GM23338 (cell line): ENCODE measurements around the gene TCL1A. TPM values are rescaled to one million over a fixed set of nuclear protein-coding genes. Genes with fewer than 3 reads are reported as not detected.

ENCODE experiments used
- ATAC-seq: fragments of 200-7000 bp; cut with Tn5 transposase; 3 replicates; pipeline ENCODE4 v1.9.1; 2020
- DNase-seq: peaks from one replicate; pipeline ENCODE4 v3.0.0-alpha.2; 2015; ENCODE audit warnings: low spot score
- H2AFZ ChIP-seq: fragments of 200-600 bp; sonication (generic); 2 replicates; pipeline ENCODE4 v1.8.0; 2016; ENCODE audit warnings: antibody characterized with exemption, mild to moderate bottlenecking, moderate library complexity
- H3F3A ChIP-seq: fragments of 200-600 bp; sonication (generic); replicated peaks from 2 replicates; pipeline ENCODE4 v1.8.0; 2017; ENCODE audit warnings: antibody characterized with exemption, mixed run types, low read depth
- H3K27ac ChIP-seq: fragments of 200-600 bp; sonication (generic); 2 replicates; pipeline ENCODE4 v1.6.1; 2016; ENCODE audit warnings: low read depth
- H3K27me3 ChIP-seq: fragments of 200-600 bp; sonication (generic); 2 replicates; pipeline ENCODE4 v1.8.0; 2016; ENCODE audit warnings: mild to moderate bottlenecking, mixed run types, moderate library complexity; ENCODE audit not compliant: insufficient read depth
- H3K36me3 ChIP-seq: fragments of 200-600 bp; sonication (generic); 2 replicates; pipeline ENCODE4 v1.8.0; 2016; ENCODE audit warnings: mild to moderate bottlenecking; ENCODE audit not compliant: insufficient read depth
- H3K4me1 ChIP-seq: fragments of 200-600 bp; sonication (generic); 2 replicates; pipeline ENCODE4 v1.8.0; 2016; ENCODE audit warnings: mild to moderate bottlenecking, moderate library complexity; ENCODE audit not compliant: insufficient read depth
- H3K4me2 ChIP-seq: fragments of 200-600 bp; sonication (generic); 2 replicates; pipeline ENCODE4 v1.7.1; 2017; ENCODE audit warnings: mixed run types
- H3K4me3 ChIP-seq: fragments of 200-600 bp; sonication (generic); 2 replicates; pipeline ENCODE4 v1.6.1; 2016; ENCODE audit warnings: mixed run types
- H3K79me2 ChIP-seq: fragments of 200-600 bp; sonication (generic); replicated peaks from 2 replicates; pipeline ENCODE4 v1.8.0; 2017; ENCODE audit warnings: mild to moderate bottlenecking; ENCODE audit not compliant: insufficient read depth
- H3K9me2 ChIP-seq: fragments of 200-600 bp; sonication (generic); 2 replicates; pipeline ENCODE4 v1.8.0; 2017; ENCODE audit not compliant: insufficient read depth
- H4K20me1 ChIP-seq: fragments of 200-600 bp; sonication (generic); replicated peaks from 2 replicates; pipeline ENCODE4 v1.8.0; 2017; ENCODE audit warnings: mild to moderate bottlenecking; ENCODE audit not compliant: insufficient read depth
- H3K27ac Mint-ChIP-seq: 2 replicates; pipeline ENCODE4 v1.8.0; 2020; ENCODE audit warnings: inconsistent platforms, mild to moderate bottlenecking, moderate library complexity, mixed read lengths
- H3K27me3 Mint-ChIP-seq: 3 replicates; pipeline ENCODE4 v1.8.0; 2022; ENCODE audit warnings: low read depth, mild to moderate bottlenecking, moderate library complexity, mixed read lengths, inconsistent platforms; ENCODE audit not compliant: insufficient read depth, poor library complexity
- H3K36me3 Mint-ChIP-seq: 3 replicates; pipeline ENCODE4 v1.8.0; 2021; ENCODE audit warnings: low read depth, mild to moderate bottlenecking, inconsistent platforms, moderate library complexity, mixed read lengths
- H3K4me1 Mint-ChIP-seq: 3 replicates; pipeline ENCODE4 v1.8.0; 2020; ENCODE audit warnings: mild to moderate bottlenecking, inconsistent platforms, mixed read lengths
- H3K4me3 Mint-ChIP-seq: 3 replicates; pipeline ENCODE4 v1.8.0; 2021; ENCODE audit warnings: moderate library complexity, mild to moderate bottlenecking, inconsistent platforms, mixed read lengths
- H3K9me3 Mint-ChIP-seq: 3 replicates; pipeline ENCODE4 v1.8.0; 2020; ENCODE audit warnings: moderate library complexity, mild to moderate bottlenecking, inconsistent platforms, mixed read lengths
- CTCF ChIP-seq, 2 experiments: fragments of 200-600 bp in 1 of 2; sonication (generic) in 1 of 2; conservative IDR thresholded peaks; 2 replicates each; pipeline versions ENCODE4 v1.5.1 to v1.6.1; 2016 to 2017; ENCODE audit warnings: antibody characterized with exemption in 2 of 2, low read depth in 2 of 2, mild to moderate bottlenecking in 2 of 2, moderate library complexity in 1 of 2
- ETS1 ChIP-seq: IDR thresholded peaks from 2 replicates; pipeline ENCODE4 v1.6.1; 2016; ENCODE audit warnings: antibody characterized with exemption
- EZH2phosphoT487 ChIP-seq: fragments of 200-600 bp; sonication (generic); IDR thresholded peaks from one replicate; pipeline ENCODE4 v1.8.1; 2018; ENCODE audit warnings: antibody characterized with exemption; ENCODE audit not compliant: unreplicated experiment
- REST ChIP-seq: IDR thresholded peaks from one replicate; pipeline ENCODE4 v1.6.1; 2018; ENCODE audit warnings: antibody characterized with exemption; ENCODE audit not compliant: unreplicated experiment
- STAT1 ChIP-seq: IDR thresholded peaks from one replicate; pipeline ENCODE4 v1.6.1; 2016; ENCODE audit warnings: antibody characterized with exemption; ENCODE audit not compliant: unreplicated experiment
- ZNF114 ChIP-seq: fragments of 250-450 bp; sonication (Bioruptor Pico); IDR thresholded peaks from 2 replicates; pipeline ENCODE4 v1.5.0; 2020; ENCODE audit warnings: mild to moderate bottlenecking, moderate library complexity
- ZNF331 ChIP-seq: fragments of 250-450 bp; sonication (Bioruptor Pico); IDR thresholded peaks from 2 replicates; pipeline ENCODE4 v1.5.0; 2020; ENCODE audit warnings: low read depth, mild to moderate bottlenecking, moderate library complexity
- ZNF462 ChIP-seq: fragments of 250-450 bp; sonication (Bioruptor Pico); IDR thresholded peaks from 2 replicates; pipeline ENCODE4 v1.5.0; 2020; ENCODE audit warnings: mild to moderate bottlenecking, moderate library complexity
- polyA plus RNA-seq: library from polyadenylated mRNA; unstranded; fragments of >200 nt; fragmentation: Nextera tagmentation; extraction: Ambion mirVana; gene quantifications from 2 replicates; pipeline ENCODE4 v1.2.1, GENCODE V29; 2016
- total RNA-seq: library from RNA; depleted of rRNA; stranded (reverse); fragments of >200 nt; shearing (Covaris generic); gene quantifications from 2 replicates; pipeline ENCODE4 v1.2.3, GENCODE V29; 2014

TCL1A gene
- total and polyA plus RNA-seq, 2 experiments from 2014 or later, result 3.6 to 5.3 TPM

GRCh38 chr14:95659990-95660385 lies 53.9 kb downstream of the TCL1A start:
- Histone ChIP-seq H4K20me1 (no peaks in the 10 kb centered on the region), H3K4me1 (peaks cover 16% of the 10 kb centered on the region), H3K27ac (no peak overlapping the region), H3K27me3 (no peaks in the 10 kb centered on the region), H2AFZ (no peak overlapping the region), H3K4me3 (no peak overlapping the region), H3K4me2 (no peak overlapping the region), H3K79me2 (no peaks in the 10 kb centered on the region), H3F3A (no peaks in the 10 kb centered on the region), H3K9me2 (0 out of 2 replicates have a peak, but pooled peaks cover 11% of the 10 kb centered on the region), H3K36me3 (no peaks in the 10 kb centered on the region)
- Mint-ChIP-seq H3K9me3 (no peaks in the 10 kb centered on the region), H3K4me1 (peaks cover 35% of the 10 kb centered on the region), H3K27ac (no peak overlapping the region), H3K36me3 (no peaks in the 10 kb centered on the region), H3K27me3 (peaks cover 5% of the 10 kb centered on the region), H3K4me3 (no peak overlapping the region)
- DNase-seq (no peak), ATAC-seq (no peak)
- TF ChIP-seq ETS1, result no peak
- TF ChIP-seq ZNF462 (CRISPR knock-in tag), result no peak
- no peak for TF ChIP-seq CTCF (conservative IDR thresholded peaks at IDR 0.05; ENCODE audit: low read depth in 2 of 2)
- no peak for TF ChIP-seq EZH2phosphoT487
- TF ChIP-seq ZNF331, result no peak
- TF ChIP-seq ZNF114 (CRISPR knock-in tag), result no peak
- TF ChIP-seq STAT1, result no peak
- no peak for TF ChIP-seq REST
